HG03469 (cell line): ENCODE measurements around the gene SGMS1.
"Not testable (repeated sequence)": the region's sequence is repeated elsewhere in the genome, so short reads cannot be mapped to it uniquely, and the experiment has no call there.

Experiments used
- ATAC-seq: cut with Tn5 transposase; IDR thresholded peaks from one replicate; pipeline ENCODE4 v1.9.1; 2021; ENCODE audit warnings: mild to moderate bottlenecking, moderate library complexity, moderate number of reproducible peaks; ENCODE audit not compliant: unreplicated experiment

Gene SGMS1

GRCh38 chr10:50623663-50624412, at the start of gene SGMS1:
TSS of gene SGMS1 (minus strand) at chr10:50623956. CDS start at chr10:50344114, 279,842 bp downstream.
- peak; percentile 15 for ATAC-seq

- ATAC-seq: not testable (repeated sequence)
Measured at GRCh38 chr10:50672152-50672551, 48.4 kb upstream of the SGMS1 start.

GRCh38 chr10:50671645-50672044, 47.9 kb upstream of the SGMS1 start:
- ATAC-seq: not testable (repeated sequence)

GRCh38 chr10:50669957-50670356, 46.2 kb upstream of the SGMS1 start:
- ATAC-seq: not testable (repeated sequence)

- ATAC-seq: not testable (repeated sequence)
Measured at GRCh38 chr10:50667353-50667752, 43.6 kb upstream of the SGMS1 start.

- not testable (repeated sequence) for ATAC-seq
Measured at GRCh38 chr10:50662420-50662819, 38.7 kb upstream of the SGMS1 start.

- not testable (repeated sequence) for ATAC-seq
Measured at GRCh38 chr10:50661563-50661962, 37.8 kb upstream of the SGMS1 start.

GRCh38 chr10:50659865-50660730, 36.3 kb upstream of the SGMS1 start:
- ATAC-seq: peak; percentile 79

GRCh38 chr10:50659016-50659864, 35.5 kb upstream of the SGMS1 start:
- ATAC-seq: not testable (repeated sequence)

GRCh38 chr10:50658165-50658564, 34.4 kb upstream of the SGMS1 start:
- no peak for ATAC-seq

GRCh38 chr10:50653758-50654157, 30.0 kb upstream of the SGMS1 start:
- no peak for ATAC-seq

GRCh38 chr10:50653142-50653541, 29.4 kb upstream of the SGMS1 start:
- ATAC-seq: no peak

- no peak for ATAC-seq
Measured at GRCh38 chr10:50651808-50652207, 28.1 kb upstream of the SGMS1 start.

GRCh38 chr10:50650481-50650880, 26.7 kb upstream of the SGMS1 start:
- ATAC-seq: no peak

- no peak for ATAC-seq
Measured at GRCh38 chr10:50648935-50649227, 25.1 kb upstream of the SGMS1 start.

GRCh38 chr10:50648089-50648934, 24.6 kb upstream of the SGMS1 start:
- ATAC-seq: peak; percentile 63

GRCh38 chr10:50647350-50647749, 23.6 kb upstream of the SGMS1 start:
- ATAC-seq: not testable (repeated sequence)

GRCh38 chr10:50645236-50645635, 21.5 kb upstream of the SGMS1 start:
- ATAC-seq: no peak

- no peak for ATAC-seq
Measured at GRCh38 chr10:50641626-50642025, 17.9 kb upstream of the SGMS1 start.

GRCh38 chr10:50640238-50640637, 16.5 kb upstream of the SGMS1 start:
- ATAC-seq: no peak
